ENCODE measurements around the gene BCAS3.

BCAS3 gene

GRCh38 chr17:60905709-60906108 is 228.1 kb downstream of the BCAS3 start:
- no peak overlapping the region for H3K27ac ChIP-seq
- no peak for TF ChIP-seq CTCF (conservative IDR thresholded peaks at IDR 0.05; ENCODE audit: low read depth)
- ChIA-PET POLR2A (ENCODE audit: low non-redundant PET) (no interaction called here), CTCF (interaction anchor here (0.6 kb wide), 1 partner anchor 507 kb away, joined by 4 read pairs; no protein-coding TSS in a partner anchor)
- no peak for DNase-seq (ENCODE audit: low spot score)

GRCh38 chr17:60908324-60908723 is 230.7 kb downstream of the BCAS3 start:
- H3K27ac ChIP-seq = no peak overlapping the region
- POLR2A ChIA-PET (ENCODE audit: low non-redundant PET) = no interaction called here
- no peak for DNase-seq (ENCODE audit: low spot score)
- CTCF ChIA-PET = no interaction called here
- no peak for TF ChIP-seq CTCF (conservative IDR thresholded peaks at IDR 0.05; ENCODE audit: low read depth)

GRCh38 chr17:60909405-60909804 is 231.8 kb downstream of the BCAS3 start:
- no peak for DNase-seq (ENCODE audit: low spot score)
- no peak for TF ChIP-seq CTCF (conservative IDR thresholded peaks at IDR 0.05; ENCODE audit: low read depth)
- ChIA-PET POLR2A (ENCODE audit: low non-redundant PET) (no interaction called here), CTCF (interaction anchor here (0.6 kb wide), 2 partner anchors 482 to 1588 kb away, joined by 3 read pairs; no protein-coding TSS in a partner anchor)
- no peak overlapping the region for H3K27ac ChIP-seq

- CTCF ChIA-PET = no interaction called here
- DNase-seq (ENCODE audit: low spot score) = no peak
- no peak for TF ChIP-seq CTCF (conservative IDR thresholded peaks at IDR 0.05; ENCODE audit: low read depth)
- H3K27ac ChIP-seq = no peak overlapping the region
- POLR2A ChIA-PET (ENCODE audit: low non-redundant PET) = no interaction called here
These were observed 232.8 kb downstream of the BCAS3 start for GRCh38 chr17:60910415-60910814.

- CTCF ChIA-PET = interaction anchor here (0.5 to 0.6 kb wide), 2 partner anchors 14 to 19 kb away, joined by 4 to 7 read pairs; no protein-coding TSS in a partner anchor
- H3K27ac ChIP-seq = no peak overlapping the region
- TF ChIP-seq CTCF (conservative IDR thresholded peaks at IDR 0.05; ENCODE audit: low read depth) = no peak
- POLR2A ChIA-PET (ENCODE audit: low non-redundant PET) = no interaction called here
- DNase-seq (ENCODE audit: low spot score) = no peak
These were observed 236.4 kb downstream of the BCAS3 start for GRCh38 chr17:60914078-60914477.

GRCh38 chr17:60916043-60916442 is 238.4 kb downstream of the BCAS3 start:
- TF ChIP-seq CTCF (conservative IDR thresholded peaks at IDR 0.05; ENCODE audit: low read depth) = no peak
- no peak for DNase-seq (ENCODE audit: low spot score)
- POLR2A ChIA-PET (ENCODE audit: low non-redundant PET) = no interaction called here
- CTCF ChIA-PET = no interaction called here
- H3K27ac ChIP-seq = no peak overlapping the region

GRCh38 chr17:60920107-60920506 is 242.5 kb downstream of the BCAS3 start:
- POLR2A ChIA-PET (ENCODE audit: low non-redundant PET) = no interaction called here
- no peak overlapping the region for H3K27ac ChIP-seq
- no peak for DNase-seq (ENCODE audit: low spot score)
- CTCF ChIA-PET = interaction anchor here (0.7 kb wide), 1 partner anchor 22 kb away, joined by 4 read pairs; no protein-coding TSS in a partner anchor
- TF ChIP-seq CTCF (conservative IDR thresholded peaks at IDR 0.05; ENCODE audit: low read depth) = no peak

Data from RWPE1 (cell line).